ENCODE results near the gene SLC34A3.
A peak's percentile ranks its signal among the peaks of the same experiment; 100 is the strongest.

SLC34A3 gene

GRCh38 chr9:137263506-137263905 lies 32.8 kb downstream of the SLC34A3 start:
- no peak for DNase-seq

- DNase-seq = no peak
These were observed 33.4 kb downstream of the SLC34A3 start for GRCh38 chr9:137264067-137264466.

GRCh38 chr9:137265496-137266161 lies 34.9 kb downstream of the SLC34A3 start:
- DNase-seq = no peak

GRCh38 chr9:137266162-137266527 lies 35.4 kb downstream of the SLC34A3 start:
- DNase-seq = no peak

DNA sequence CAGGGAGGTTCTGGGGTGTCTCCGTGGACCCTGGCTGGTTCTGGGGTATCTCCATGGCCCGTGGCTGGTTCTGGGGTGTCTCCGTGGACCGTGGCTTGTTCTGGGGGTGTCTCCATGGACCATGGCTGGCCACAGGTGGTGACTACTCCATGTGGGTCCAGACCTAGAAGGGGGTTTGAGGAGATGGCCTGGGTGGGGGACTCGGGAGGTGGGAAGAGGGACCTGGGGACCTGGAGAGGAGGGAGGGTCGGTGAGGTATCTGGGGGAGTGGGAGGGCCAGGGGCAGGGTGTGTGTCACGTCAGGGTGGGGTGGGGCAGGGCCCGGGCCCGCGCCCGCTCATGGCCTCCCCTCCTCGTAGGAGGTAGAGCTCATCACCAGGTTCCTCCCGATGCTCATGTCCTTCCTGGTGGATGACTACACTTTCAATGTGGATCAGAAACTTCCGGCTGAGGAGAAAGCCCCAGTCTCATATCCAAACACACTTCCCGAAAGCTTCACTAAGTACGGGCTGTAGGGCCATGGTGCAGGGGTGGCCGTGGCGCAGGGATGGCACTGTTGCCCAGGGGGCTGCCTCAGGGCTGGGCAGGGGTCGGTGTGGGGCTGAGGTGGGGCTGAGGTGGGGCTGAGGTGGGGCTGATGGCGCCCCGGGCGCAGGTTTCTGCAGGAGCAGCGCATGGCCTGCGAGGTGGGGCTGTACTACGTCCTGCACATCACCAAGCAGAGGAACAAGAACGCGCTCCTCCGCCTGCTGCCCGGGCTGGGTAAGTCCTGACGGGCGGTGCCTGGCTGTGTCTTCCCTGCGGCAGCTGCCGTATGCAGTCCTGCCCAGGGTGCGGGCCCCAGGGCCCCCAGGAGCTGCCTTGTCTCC lies 36.1 kb downstream of the SLC34A3 start:
- DNase-seq = no peak

- no peak for DNase-seq
These were observed 37.2 kb downstream of the SLC34A3 start for GRCh38 chr9:137267933-137268355.

- no peak for DNase-seq
These were observed 38.0 kb downstream of the SLC34A3 start for GRCh38 chr9:137268538-137269201.

GRCh38 chr9:137269231-137269772 lies 38.6 kb downstream of the SLC34A3 start:
- DNase-seq = no peak

- no peak for DNase-seq
These were observed 40.4 kb downstream of the SLC34A3 start for GRCh38 chr9:137270929-137271695.

GRCh38 chr9:137271696-137272076 lies 41.0 kb downstream of the SLC34A3 start:
- DNase-seq = no peak

DNA sequence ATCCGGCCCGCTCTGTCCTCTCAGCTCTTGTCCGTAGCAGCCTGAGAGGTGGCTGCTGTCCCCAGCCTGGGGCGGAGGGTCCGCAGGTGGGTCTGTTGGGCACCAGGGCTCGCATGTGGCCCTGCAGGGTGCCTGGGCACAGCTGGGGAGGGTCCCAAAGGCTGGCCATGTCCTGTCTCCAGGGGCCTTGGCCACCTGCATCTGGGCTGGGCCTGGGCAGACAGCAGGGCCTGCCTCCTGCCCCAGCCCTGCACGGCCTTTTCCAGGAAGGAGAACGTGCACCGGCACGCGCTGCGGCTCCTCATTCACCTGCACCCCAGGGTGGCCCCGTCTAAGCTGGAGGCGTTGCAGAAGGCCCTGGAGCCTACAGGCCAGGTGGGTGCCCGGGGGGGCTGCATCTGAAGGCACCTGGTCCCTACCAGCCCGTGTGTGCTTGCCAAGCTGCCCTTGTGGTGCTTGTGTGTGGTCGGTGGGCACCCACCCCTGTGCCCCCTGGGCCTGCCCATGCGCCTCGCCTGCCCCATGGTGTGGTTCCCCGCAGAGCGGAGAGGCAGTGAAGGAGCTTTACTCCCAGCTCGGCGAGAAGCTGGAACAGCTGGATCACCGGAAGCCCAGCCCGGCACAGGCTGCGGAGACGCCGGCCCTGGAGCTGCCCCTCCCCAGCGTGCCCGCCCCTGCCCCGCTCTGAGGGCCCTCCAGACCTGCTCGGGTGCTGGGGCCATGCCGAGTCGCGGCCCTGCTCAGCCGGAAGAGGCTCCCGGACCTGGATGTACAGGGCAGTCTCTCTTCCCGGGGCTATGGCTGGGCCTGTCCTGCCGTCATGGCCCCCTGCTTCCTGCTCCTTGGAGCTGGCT lies 41.8 kb downstream of the SLC34A3 start:
- DNase-seq = no peak

GRCh38 chr9:137273095-137273490 lies 42.4 kb downstream of the SLC34A3 start:
- DNase-seq = no peak

DNA sequence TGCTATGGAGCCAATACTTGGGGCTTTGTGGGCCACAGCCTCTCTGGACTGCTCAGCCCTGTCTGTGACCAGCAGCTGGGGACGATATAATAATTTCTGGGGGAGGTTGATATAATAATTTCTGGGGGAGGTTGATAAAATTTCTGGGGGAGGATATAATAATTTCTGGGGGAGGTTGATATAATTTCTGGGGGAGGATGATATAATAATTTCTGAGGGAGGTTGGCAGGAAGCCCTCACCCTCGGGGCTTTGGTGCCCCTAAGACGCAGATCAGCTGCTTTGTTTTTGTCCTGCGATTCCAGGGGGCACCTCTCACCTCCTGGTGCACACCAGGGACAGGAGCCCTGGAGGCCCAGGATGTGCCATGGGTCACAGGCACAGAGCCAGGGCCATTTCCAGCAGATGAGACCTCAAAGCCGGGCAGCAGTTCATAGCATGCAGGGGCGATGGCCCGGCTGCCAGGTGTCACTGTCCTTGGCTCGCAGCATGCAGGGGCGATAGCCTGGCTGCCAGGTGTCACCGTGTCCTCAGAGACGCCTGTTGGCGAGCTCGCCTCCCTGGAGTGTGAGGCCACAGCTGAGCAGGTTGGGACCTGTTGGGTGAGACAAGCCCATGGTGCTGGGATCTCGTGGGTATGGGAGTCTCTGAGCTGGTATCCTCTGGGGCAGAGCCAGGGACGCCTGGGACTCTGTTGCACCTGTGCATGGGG lies 43.1 kb downstream of the SLC34A3 start:
- peak; percentile 75 for DNase-seq

DNA sequence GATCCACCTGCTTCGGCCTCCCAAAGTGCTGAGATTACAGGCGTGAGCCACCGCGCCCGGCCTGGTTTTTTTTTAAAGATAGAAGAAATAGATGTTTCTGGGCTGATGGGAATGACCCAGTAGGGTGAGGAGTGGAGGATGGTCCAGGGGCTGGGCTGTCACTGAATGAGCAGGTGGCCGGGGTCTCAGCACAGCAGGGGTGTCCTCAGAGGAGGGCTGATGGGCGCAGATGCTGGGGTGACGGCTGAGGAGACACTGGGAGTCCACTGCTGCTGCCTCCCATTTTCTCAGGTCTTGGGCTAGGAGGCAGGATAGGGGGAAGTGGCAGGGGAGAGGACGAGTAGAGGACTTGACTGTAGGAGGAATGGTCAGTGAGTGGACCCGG lies 44.5 kb downstream of the SLC34A3 start:
- no peak for DNase-seq

DNA sequence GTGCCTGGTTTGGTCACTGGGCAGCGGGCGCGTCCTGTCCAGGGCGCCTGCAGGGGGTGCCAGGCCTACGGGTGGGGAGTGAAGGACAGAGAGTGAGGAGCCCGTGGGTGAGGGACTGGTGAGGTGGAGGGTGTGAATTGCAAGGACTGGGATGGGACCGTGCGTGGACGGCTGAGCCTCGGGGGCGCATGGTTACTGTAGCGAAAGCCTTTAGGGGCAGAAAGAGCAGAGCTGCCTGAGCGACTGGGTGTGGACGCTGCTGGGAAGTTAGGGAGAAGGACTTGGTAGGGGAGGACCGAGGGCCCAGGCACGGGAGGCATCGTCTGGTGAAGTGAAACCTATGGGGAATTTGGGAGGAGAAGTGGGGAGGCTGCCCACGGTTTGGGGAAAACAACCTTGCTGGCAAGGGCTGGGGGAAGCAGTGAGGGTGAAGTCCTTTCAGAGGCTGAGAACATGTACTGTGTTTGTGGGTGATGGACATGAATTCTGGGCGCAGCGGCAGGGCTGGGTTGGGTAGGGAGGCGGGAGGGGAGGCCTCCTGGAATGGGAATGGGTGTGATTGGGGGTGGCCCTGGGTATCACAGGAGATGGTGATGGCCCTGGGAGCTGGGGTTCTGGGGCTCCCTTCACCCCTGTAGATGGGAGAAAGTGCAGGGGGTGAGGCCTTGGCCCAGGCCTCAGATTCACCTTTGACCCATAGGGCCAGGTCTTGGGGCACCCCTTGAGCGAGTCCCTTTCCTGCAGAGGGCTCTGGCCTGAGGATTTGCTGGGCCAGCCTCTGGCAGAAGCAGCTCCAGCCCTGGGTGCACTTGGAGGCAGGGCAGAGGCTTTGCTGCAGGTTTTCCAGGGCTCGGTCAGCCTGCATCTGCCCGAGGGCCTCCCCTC lies 45.1 kb downstream of the SLC34A3 start:
- DNase-seq = no peak

GRCh38 chr9:137276473-137277328 lies 46.0 kb downstream of the SLC34A3 start:
- peak; percentile 70 for DNase-seq

DNA sequence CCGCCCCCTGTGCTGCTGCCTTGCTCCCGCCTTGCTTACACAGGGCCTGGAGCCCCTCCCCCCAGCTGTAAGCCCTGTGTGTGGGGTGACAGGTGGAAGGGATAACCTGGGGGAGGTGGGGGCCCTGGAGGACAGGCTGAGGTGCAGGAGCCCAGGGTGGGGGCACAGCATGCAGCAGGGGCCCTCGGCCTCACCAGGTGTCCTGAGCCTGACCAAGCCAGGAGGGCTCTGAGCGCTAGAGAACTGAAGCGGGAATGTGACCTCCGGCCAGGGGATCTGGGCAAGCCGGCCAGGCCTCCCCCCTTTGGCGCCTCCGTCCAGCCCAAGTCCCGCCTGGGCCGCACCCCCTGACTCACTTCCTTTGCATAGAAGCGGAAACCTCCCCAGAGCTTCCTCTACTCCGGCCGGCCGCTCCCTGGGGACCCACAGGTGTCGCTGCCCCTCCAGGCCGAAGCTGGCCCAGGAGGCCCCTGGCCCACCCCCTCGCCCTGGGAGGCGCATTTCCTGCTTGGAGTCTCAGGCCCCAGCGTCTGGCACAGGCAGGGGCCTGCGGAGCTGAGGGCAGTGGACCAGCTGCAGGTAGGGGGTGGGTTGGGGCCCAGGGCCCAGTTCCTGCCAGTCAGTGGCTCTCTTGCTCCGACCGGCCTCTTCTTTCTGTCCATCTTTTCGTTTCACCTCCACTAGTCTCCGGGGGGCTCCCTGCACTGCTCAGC lies 46.8 kb downstream of the SLC34A3 start, which contains the start of gene TOR4A:
TOR4A (plus strand) TSS at position 398 of the 713 bp plus-strand sequence. CDS start 964 bp downstream, outside the sequence.
- DNase-seq = peak; percentile 47

- DNase-seq = no peak
These were observed 47.5 kb downstream of the SLC34A3 start for GRCh38 chr9:137278061-137278701.
